Esophagus (tissue), 2 donors: Measurements from ENCODE around the gene CXCL1. TPM values are rescaled to one million over a fixed set of nuclear protein-coding genes. Genes with fewer than 3 reads are reported as not detected.
A peak's percentile ranks its signal among the peaks of the same experiment; 100 is the strongest.

Source experiments
- H3K27ac ChIP-seq, 2 donors: one replicate each; pipeline ENCODE4 v1.5.1; 2013; ENCODE audit warnings: low read depth in 2 of 2, mild to moderate bottlenecking in 2 of 2, inconsistent platforms in 1 of 2, low read length in 1 of 2, moderate library complexity in 1 of 2
- H3K27me3 ChIP-seq, 2 donors: one replicate each; pipeline ENCODE4 v1.6.1; 2013; ENCODE audit warnings: low read length in 2 of 2, control low read depth in 1 of 2, mild to moderate bottlenecking in 1 of 2; ENCODE audit not compliant: insufficient read depth in 2 of 2, control insufficient read depth in 1 of 2
- H3K36me3 ChIP-seq, 2 donors: one replicate each; pipeline ENCODE4 v1.6.1; 2013; ENCODE audit warnings: low read length in 1 of 2; ENCODE audit not compliant: control insufficient read depth in 2 of 2, insufficient read depth in 2 of 2
- H3K4me1 ChIP-seq, 2 donors: one replicate each; pipeline ENCODE4 v1.6.1; 2013; ENCODE audit warnings: low read length in 1 of 2; ENCODE audit not compliant: control insufficient read depth in 2 of 2, insufficient read depth in 2 of 2
- H3K4me3 ChIP-seq, 2 donors: one replicate each; pipeline ENCODE4 v1.5.1; 2013; ENCODE audit warnings: low read length in 2 of 2, mild to moderate bottlenecking in 2 of 2, low read depth in 1 of 2, moderate library complexity in 1 of 2
- H3K9me3 ChIP-seq, 2 donors: one replicate each; pipeline ENCODE4 v1.6.1; 2013; ENCODE audit warnings: mild to moderate bottlenecking in 2 of 2, low read depth in 1 of 2, low read length in 1 of 2, moderate library complexity in 1 of 2; ENCODE audit not compliant: control insufficient read depth in 2 of 2, insufficient read depth in 1 of 2
- WGBS, 2 donors: extraction: QIAGEN DNeasy Blood & Tissue Kit; methylation state at CpG; one replicate each; pipeline ENCODE4 v1.1.7; 2013; 5-methylcytosine and 5-hydroxymethylcytosine counted together
- polyA plus RNA-seq, 2 donors: library from polyadenylated mRNA; stranded (reverse); fragments of 200-250 nt; gene quantifications; one replicate each; pipeline ENCODE4 v1.2.3, GENCODE V29; 2013
- donor health status: healthy with polysubstance abuse.
- donor health status: Bipolar disorder and iron deficiency.

Gene CXCL1
- polyA plus RNA-seq, 2 donors: 4.7 to 12.4 TPM

DNA sequence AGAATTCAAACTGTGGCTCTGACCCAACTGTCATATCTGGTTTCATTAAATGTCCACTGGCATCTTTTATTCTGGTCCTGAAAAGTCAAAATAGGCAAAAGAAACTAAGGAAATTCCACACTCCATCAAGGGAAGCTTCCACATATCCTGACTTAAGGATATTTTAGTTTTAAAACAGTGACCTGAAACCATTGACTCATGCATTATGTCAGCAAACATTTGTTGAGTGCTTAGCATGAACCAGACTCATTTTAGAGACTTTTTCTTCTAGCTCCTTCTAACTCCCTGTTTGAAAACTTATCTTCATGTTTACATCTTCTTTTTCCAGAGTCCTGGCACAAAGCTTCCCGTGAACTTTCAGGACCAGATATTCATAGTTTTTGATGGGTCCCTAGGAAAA, 6.9 kb upstream of the CXCL1 start:
- no peak overlapping the region for H3K27ac ChIP-seq
- WGBS, 2 donors: 79 to 90% methylated on average over 1 of the region's 1 CpG
- H3K4me3 ChIP-seq: no peak overlapping the region
- no peaks in the 10 kb centered on the region for H3K36me3 ChIP-seq
- H3K4me1 ChIP-seq: no peaks in the 10 kb centered on the region
- no peaks in the 10 kb centered on the region for H3K27me3 ChIP-seq
- no peaks in the 10 kb centered on the region for H3K9me3 ChIP-seq

DNA sequence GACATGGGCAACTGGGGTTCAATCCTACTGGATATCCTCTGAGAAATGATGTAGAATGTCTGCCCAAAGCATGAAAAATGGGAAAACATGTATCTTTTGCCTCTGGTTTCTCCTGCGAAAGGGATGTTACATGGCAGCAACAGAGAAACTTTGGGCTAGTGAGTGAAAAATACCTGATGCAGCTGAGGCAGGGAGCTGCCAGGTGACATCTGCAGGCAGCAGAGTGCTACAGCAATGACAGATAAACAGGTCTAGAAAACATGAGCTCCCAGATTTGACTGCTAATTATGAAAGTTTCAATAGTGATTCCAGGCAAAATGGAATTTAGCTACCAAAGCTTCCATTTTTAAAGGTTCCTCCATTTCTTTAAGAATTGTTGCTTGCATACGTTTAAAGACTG, 4.8 kb upstream of the CXCL1 start:
- no peaks in the 10 kb centered on the region for H3K4me1 ChIP-seq

DNA sequence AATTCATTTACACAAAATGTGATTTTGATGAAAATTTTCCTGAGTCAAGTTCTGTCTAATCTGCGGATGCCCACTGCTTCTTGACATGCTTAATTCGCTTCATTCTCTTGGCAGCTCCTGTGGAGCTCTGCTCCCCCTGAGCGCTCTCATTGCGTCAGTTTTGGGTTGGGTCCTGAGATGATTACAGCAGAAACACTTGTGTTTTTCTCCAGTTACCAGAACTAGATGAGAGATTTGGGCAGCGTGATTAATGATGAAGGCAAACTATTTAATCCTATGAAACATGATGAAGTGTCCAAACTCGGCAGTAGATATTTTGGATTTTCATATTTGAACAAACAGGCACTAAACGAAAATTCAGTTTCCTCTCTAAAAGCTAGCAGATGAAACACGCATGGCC, 4.2 kb upstream of the CXCL1 start:
- H3K36me3 ChIP-seq: no peaks in the 10 kb centered on the region
- no peak overlapping the region for H3K27ac ChIP-seq
- H3K4me3 ChIP-seq: no peak overlapping the region
- no peaks in the 10 kb centered on the region for H3K27me3 ChIP-seq
- H3K4me1 ChIP-seq: peaks cover 2 to 3% of the 10 kb centered on the region in 2 donors
- WGBS, 2 donors: 68 to 73% methylated on average over 8 of the region's 8 CpGs
- H3K9me3 ChIP-seq: no peaks in the 10 kb centered on the region

More for the DNA sequence above, 4.8 kb upstream of the CXCL1 start:
- H3K4me3 ChIP-seq: no peak overlapping the region
- no peaks in the 10 kb centered on the region for H3K36me3 ChIP-seq
- no peak overlapping the region for H3K27ac ChIP-seq
- H3K9me3 ChIP-seq: no peaks in the 10 kb centered on the region
- WGBS, 2 donors: 63 to 68% methylated on average over 2 of the region's 2 CpGs
- H3K27me3 ChIP-seq: no peaks in the 10 kb centered on the region

DNA sequence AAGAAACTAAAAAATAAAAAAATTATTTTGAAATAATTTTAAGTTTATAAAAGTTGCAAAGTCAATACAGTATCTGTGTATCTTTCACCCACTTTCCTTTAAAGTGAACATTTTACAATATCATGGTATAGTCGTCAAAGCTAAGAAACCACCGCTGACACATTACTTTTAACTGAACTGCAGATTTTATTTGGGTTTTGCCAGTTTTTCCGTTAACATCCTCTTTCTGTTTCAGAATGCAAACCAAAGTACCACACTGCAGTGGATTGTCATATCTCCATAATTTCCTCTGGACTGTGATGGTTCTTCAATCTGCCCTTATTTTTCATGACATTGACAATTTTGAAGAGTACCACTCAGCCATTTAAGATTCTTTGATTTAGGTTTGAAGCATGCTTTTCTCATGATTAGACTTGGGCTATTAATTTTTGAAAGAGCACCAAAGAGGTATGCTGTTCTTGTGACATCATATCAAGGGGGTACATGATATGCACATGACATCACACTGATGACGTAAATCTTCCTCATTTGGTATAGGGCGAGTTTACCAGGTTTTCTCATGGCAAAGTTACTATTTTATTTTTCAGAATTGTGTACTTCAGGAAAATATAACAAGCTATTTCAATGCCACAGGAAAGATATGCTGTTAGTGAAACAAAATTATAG, 3.6 kb upstream of the CXCL1 start:
- WGBS, 2 donors: 74 to 80% methylated on average over 5 of the region's 5 CpGs
- H3K9me3 ChIP-seq: no peaks in the 10 kb centered on the region
- H3K4me1 ChIP-seq: peaks cover 2 to 3% of the 10 kb centered on the region in 2 donors
- no peaks in the 10 kb centered on the region for H3K27me3 ChIP-seq
- H3K27ac ChIP-seq: no peak overlapping the region
- no peak overlapping the region for H3K4me3 ChIP-seq
- no peaks in the 10 kb centered on the region for H3K36me3 ChIP-seq

DNA sequence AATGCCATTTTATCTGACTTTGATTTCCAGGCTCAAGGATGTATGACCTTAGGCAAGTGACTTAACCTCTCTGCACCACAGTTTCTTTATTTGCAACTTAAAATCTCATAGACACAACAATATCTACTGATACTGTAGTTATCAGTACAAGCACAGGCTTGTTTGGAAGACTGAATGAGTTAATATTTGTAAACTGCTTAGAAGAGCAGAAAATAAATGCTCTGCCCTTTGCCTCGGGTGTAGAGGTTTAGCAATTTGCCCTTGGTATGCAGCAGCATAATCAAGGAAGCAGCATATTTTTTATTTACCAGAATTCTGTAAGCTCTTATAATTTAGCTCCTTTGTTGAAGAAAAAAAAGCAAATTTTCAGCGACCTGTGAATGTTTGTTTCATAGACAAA, 2.9 kb upstream of the CXCL1 start:
- WGBS, 2 donors: 35 to 40% methylated on average over 2 of the region's 2 CpGs
- Histone ChIP-seq H3K4me1 (peaks cover 2 to 3% of the 10 kb centered on the region in 2 donors), H3K4me3 (no peak overlapping the region), H3K27ac (no peak overlapping the region), H3K27me3 (no peaks in the 10 kb centered on the region), H3K9me3 (no peaks in the 10 kb centered on the region), H3K36me3 (no peaks in the 10 kb centered on the region)

DNA sequence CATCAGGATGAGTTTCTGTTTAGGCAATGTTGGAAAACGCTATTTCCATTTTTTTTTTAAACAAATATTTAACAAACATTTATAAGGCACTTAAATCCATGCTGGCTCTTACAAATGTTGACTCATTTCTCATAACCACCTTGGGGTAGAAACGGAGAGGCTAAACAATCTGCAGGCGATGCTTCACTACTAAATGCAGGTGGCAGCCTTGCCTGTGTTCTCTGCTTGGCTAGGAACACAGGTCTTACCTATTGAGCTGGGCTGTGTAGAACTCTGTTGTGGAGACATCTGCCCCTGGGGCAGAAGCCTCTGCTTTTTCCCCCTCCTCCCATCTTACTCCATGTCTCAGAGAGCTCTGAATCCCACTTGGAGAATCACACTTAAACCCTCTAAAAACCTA, 1.4 kb upstream of the CXCL1 start:
- no peaks in the 10 kb centered on the region for H3K27me3 ChIP-seq
- peaks cover 2 to 3% of the 10 kb centered on the region in 2 donors for H3K4me1 ChIP-seq
- WGBS, 2 donors: 35 to 45% methylated on average over 3 of the region's 3 CpGs
- H3K9me3 ChIP-seq: no peaks in the 10 kb centered on the region
- H3K36me3 ChIP-seq: no peaks in the 10 kb centered on the region
- H3K4me3 ChIP-seq: no peak overlapping the region
- H3K27ac ChIP-seq: no peak overlapping the region

DNA sequence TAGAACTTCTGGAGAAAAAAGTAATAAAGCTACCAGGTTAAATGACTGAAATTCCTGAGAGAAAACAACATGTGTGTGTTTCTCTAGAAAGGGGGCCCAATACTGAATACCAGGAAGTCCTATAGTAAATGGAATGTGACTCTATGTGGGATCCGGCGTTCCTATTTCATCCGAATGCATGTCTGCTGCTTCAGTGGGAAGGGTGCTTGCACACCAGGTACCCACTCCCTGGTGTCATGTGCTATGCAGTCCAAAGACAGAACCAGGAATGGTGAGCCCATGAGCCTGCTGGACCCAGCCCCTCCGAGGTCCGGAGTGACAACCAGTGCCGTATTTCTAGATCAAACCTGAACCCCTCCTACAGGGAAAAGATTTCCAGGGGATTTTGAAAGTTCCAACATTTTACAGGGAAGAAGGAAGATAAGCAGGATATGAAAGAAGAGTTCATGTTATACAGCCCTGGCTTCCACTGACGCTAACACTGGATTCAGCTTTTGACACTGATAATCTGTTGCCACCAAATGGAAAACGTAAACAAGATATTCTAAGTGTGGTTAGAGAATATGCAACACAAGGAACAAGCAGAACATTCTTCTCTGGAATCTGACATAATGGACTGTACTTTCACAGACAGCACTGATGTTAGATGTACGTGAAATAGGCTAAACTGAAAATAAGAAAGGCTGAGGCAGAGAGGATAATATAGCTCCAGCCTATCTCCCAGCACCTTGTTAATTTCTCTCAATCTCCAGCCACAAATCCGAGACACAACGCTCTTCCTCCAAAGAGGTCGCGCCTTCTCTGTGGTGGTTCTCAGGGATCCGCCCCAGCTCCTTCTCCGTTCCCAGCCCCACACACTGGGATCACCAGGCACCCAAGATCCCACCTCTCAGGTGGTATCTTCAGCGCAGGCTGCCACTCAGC, 725 bp upstream of the CXCL1 start:
- no peaks in the 10 kb centered on the region for H3K36me3 ChIP-seq
- no peaks in the 10 kb centered on the region for H3K27me3 ChIP-seq
- no peaks in the 10 kb centered on the region for H3K9me3 ChIP-seq
- peak overlapping the region; percentile 58 to 64 for H3K4me3 ChIP-seq
- peak overlapping the region; percentile 23 to 24 for H3K27ac ChIP-seq
- peaks cover 2 to 3% of the 10 kb centered on the region in 2 donors for H3K4me1 ChIP-seq
- WGBS, 2 donors: 34 to 39% methylated on average over 16 of the region's 16 CpGs

DNA sequence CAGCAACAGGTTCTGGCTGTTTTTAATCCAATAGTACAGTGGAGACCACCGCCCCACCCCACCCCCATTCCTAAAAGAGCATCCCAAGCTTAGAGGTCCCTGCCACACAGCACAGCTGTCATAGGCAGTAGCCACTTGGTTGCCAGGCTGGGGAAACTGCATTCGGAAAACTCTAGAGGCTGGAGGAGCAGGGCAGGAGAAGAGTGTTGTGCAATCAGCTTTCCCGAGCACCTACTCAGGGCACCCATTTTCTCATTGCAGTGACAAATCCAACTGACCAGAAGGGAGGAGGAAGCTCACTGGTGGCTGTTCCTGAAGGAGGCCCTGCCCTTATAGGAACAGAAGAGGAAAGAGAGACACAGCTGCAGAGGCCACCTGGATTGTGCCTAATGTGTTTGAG, 1.1 kb downstream of the CXCL1 start:
- Histone ChIP-seq H3K27ac (peak overlapping the region in 1 of 2 donors; percentile 3), H3K27me3 (no peaks in the 10 kb centered on the region), H3K9me3 (no peaks in the 10 kb centered on the region), H3K4me3 (no peak overlapping the region), H3K36me3 (no peaks in the 10 kb centered on the region), H3K4me1 (peaks cover 2 to 3% of the 10 kb centered on the region in 2 donors)
- 74 to 82% methylated on average over 3 of the region's 3 CpGs for WGBS, 2 donors

DNA sequence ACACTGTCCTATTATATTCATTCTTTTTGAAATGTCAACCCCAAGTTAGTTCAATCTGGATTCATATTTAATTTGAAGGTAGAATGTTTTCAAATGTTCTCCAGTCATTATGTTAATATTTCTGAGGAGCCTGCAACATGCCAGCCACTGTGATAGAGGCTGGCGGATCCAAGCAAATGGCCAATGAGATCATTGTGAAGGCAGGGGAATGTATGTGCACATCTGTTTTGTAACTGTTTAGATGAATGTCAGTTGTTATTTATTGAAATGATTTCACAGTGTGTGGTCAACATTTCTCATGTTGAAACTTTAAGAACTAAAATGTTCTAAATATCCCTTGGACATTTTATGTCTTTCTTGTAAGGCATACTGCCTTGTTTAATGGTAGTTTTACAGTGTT, 1.6 kb downstream of the CXCL1 start:
- Histone ChIP-seq H3K36me3 (no peaks in the 10 kb centered on the region), H3K27ac (no peak overlapping the region), H3K27me3 (no peaks in the 10 kb centered on the region), H3K4me1 (peaks cover 2 to 3% of the 10 kb centered on the region in 2 donors), H3K9me3 (no peaks in the 10 kb centered on the region), H3K4me3 (no peak overlapping the region)
- WGBS, 2 donors: 74 to 93% methylated on average over 1 of the region's 1 CpG
